GM18508 (cell line): ENCODE measurements around the gene AMBP.

Experiments used
- ATAC-seq: cut with Tn5 transposase; IDR thresholded peaks from one replicate; pipeline ENCODE4 v1.9.1; 2021; ENCODE audit warnings: moderate number of reproducible peaks; ENCODE audit not compliant: insufficient read depth, unreplicated experiment

The AMBP gene

GRCh38 chr9:114077162-114077837 is 800 bp downstream of the AMBP start:
- no peak for ATAC-seq

- ATAC-seq, result no peak
Measured at GRCh38 chr9:114076237-114077161, 1.6 kb downstream of the AMBP start.

GRCh38 chr9:114075602-114076001 is 2.5 kb downstream of the AMBP start:
- ATAC-seq, result no peak

DNA sequence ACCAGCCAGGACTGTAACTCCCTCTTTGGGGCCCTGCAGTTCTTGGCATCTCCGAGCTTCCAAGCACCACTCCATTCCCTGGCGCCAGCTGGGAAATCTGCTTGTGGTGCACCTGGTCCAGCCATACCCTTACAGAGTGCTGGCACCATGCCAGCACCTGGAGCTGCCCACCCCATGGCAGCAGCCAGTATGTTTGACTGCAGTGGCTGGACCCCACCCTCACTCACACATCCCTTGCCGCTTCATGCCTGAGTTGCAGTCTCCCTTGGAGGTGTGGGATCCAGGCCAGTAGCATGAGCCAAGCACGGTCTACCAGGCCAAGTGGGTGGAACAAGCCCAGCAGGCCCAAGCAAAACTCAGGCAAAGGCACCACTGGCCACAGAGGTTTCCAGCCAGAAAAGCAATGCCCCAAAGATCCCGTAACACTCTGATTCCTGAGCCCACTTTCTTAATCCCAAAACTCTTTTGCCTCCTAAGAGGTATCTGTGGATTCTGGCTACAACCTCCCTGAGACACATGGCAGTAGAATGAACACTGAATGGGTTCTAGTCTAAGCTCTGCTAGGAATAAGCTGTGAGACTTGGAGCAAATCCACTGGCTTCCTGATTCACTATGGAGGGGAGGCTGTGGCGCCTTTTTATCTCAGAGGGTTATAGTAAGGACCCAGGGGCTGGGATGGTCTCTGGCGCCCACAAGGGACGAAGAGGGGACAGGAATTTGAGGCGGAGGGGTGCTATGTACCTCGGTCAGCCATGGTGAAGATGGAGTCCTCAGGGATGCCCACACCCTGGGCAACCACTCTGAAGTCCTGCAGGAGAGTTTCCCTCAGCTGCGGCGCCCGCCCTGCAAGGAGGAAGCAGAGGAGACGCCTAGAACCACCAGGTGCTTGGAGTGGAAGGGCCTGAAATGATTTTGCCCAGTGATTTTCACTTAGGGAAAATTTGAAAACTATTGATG is 5.6 kb downstream of the AMBP start:
- no peak for ATAC-seq

DNA sequence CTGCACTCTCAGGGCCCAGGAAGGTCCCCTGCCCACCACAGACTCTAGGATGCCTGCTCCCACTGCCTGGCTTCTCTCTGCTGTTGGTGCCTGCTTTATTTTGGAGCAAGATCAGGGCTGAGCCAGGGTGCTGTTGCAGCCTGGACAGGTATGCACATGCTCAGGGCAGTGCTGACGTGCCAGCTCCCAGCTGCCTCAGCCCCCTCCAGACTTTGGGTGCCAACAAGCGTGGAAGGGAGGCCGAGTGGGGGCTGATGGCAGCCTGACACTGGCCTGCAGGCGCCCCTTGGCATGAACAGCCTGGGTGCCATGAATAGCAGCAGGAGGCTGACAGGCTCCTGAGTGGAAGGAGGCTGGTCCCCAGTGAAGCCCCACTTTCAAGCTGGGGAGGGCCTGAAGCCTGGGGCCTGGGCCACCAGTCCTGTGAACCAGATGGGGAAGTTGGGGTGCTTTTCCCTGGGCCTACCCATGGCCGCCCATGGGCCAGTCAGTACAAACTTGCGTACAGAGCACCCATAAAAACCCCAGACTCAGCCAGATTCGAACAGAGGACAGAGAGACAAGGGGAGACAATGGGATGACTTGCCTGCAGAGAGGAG is 6.8 kb downstream of the AMBP start:
- no peak for ATAC-seq

GRCh38 chr9:114070188-114071103 is 7.7 kb downstream of the AMBP start:
- no peak for ATAC-seq

GRCh38 chr9:114069476-114070187 is 8.5 kb downstream of the AMBP start:
- no peak for ATAC-seq

DNA sequence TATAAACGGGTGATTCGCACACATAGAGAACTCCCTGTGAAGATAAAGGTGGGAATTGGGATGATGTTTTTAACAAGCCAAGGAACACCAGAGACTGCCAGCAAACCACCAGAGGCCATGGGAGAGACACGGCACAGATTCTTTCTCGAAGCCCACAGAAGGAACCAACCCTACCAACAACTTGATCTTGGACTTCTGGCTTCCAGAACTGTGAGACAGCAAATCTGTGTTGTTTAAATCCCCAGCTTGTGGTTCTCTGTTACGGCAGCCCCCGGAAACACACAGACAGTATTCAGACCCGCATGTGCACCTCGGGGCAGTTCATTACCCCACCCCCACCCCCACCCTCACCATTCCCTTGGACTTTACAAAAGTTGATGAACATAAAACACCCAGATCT is 12.8 kb downstream of the AMBP start:
- no peak for ATAC-seq

- no peak for ATAC-seq
Measured at GRCh38 chr9:114061830-114062474, 16.1 kb downstream of the AMBP start.

DNA sequence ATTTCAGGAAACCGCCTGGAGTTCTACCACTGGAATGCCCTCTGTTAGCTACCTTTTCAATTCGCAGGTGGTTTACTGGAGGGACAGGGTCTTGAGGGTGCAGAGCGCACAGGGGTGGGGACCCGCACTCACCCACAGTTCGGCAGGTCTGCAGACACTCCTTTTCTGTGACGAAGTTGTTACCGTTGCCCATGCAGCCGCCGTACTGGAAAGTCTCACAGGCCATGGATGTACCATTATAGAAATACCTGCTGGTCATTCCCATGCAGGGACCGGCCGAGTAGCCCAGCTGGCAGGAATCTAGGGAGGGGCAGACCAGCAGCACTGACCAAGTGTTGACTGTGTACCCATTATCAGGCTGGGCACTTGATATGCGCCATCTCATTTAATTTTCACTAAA is 16.8 kb downstream of the AMBP start:
- ATAC-seq, result no peak

GRCh38 chr9:114060711-114061110 is 17.4 kb downstream of the AMBP start:
- ATAC-seq, result no peak

DNA sequence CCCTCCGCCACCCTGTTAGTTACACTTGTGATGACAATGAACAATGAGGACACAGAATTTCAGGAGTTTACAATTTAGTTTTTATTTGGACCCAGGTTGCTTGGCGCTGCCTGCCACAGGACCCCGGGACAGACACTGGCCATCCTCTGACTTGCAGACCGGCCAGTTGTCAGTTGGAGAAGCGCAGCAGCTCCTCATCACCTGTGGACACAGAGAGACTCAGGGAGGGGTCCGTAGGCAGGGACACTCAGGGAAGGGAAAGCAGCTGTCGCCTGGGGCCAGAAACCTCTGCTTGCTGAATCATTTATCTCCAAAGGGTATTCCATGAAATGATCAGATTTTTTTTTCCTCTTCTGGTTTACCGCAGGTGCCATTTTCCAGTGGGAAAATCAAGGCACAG is 18.0 kb downstream of the AMBP start:
- no peak for ATAC-seq

GRCh38 chr9:114059047-114059803 is 18.9 kb downstream of the AMBP start:
- ATAC-seq, result no peak

GRCh38 chr9:114058688-114059046 is 19.4 kb downstream of the AMBP start:
- ATAC-seq, result no peak

- no peak for ATAC-seq
Measured at GRCh38 chr9:114057161-114057885, 20.8 kb downstream of the AMBP start.

GRCh38 chr9:114056527-114056926 is 21.6 kb downstream of the AMBP start:
- ATAC-seq, result no peak

DNA sequence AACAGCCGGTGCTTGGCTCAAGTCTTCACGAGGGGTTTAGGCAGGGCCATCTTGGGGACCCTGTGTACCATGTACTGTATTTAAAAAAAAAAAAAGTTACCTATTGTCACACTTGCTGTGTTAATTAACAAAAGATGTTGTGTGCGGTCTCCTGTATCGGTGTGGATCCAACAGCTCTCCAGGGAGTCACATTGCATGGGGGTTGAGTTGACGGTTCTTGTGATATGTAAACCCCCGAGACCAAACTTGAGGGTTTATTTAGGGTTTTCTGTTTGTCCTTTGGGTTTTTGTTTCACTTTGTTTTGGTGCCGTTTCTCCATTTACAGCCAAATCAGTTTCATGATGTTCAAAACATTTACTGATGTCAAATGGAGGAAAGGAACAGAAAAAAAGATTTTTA is 22.2 kb downstream of the AMBP start:
- no peak for ATAC-seq
